Esophagus squamous epithelium (tissue), 5 donors: ENCODE results near the gene RNU6-9. TPM values are rescaled to one million over a fixed set of nuclear protein-coding genes. Genes with fewer than 3 reads are reported as not detected.
A peak's percentile ranks its signal among the peaks of the same experiment; 100 is the strongest.

Source experiments
- DNase-seq: peaks from one replicate; lab custom pipeline; 2025; lab: John Stamatoyannopoulos, UW
- H3K27ac ChIP-seq, 4 donors: fragments of 200-600 bp; sonication (generic); one replicate each; pipeline ENCODE4 v1.5.1; 2016 to 2019; ENCODE audit warnings: mild to moderate bottlenecking in 1 of 4
- H3K27me3 ChIP-seq, 4 donors: fragments of 200-600 bp; sonication (generic); 1 replicate in 3 of 4; 2 replicates in 1 of 4; pipeline versions ENCODE4 v1.5.1 to v1.6.0; 2017 to 2021; ENCODE audit warnings: antibody characterized with exemption in 1 of 4
- H3K36me3 ChIP-seq, 3 donors: fragments of 200-600 bp; sonication (generic); one replicate each; pipeline ENCODE4 v1.5.1; 2016 to 2019
- H3K4me1 ChIP-seq, 3 donors: fragments of 200-600 bp; sonication (generic); one replicate each; pipeline ENCODE4 v1.5.1; 2017 to 2019
- H3K4me3 ChIP-seq, 4 donors: fragments of 200-600 bp; sonication (generic); 1 replicate in 3 of 4; 2 replicates in 1 of 4; pipeline ENCODE4 v1.5.1; 2016 to 2019; ENCODE audit warnings: mild to moderate bottlenecking in 2 of 4, moderate library complexity in 1 of 4
- H3K9me3 ChIP-seq, 3 donors: fragments of 200-600 bp; sonication (generic); one replicate each; pipeline ENCODE4 v1.5.1; 2016 to 2019
- CTCF ChIP-seq, 6 experiments: fragments of 450-650 bp in 4 of 6; fragments of 200-600 bp in 2 of 6; sonication (generic) in 2 of 6; IDR thresholded peaks; one replicate each; pipeline ENCODE4 v1.5.1; 2016 to 2019; ENCODE audit warnings: antibody characterized with exemption in 6 of 6, mild to moderate bottlenecking in 4 of 6, moderate library complexity in 4 of 6
- POLR2A ChIP-seq, 4 donors: fragments of 450-650 bp; IDR thresholded peaks; one replicate each; pipeline ENCODE4 v1.6.1; 2017; ENCODE audit warnings: antibody characterized with exemption in 4 of 4, mild to moderate bottlenecking in 4 of 4, moderate library complexity in 3 of 4
- WGBS, 2 donors: methylation state at CpG; one replicate each; pipeline ENCODE4 v1.1.5; 2018; 5-methylcytosine and 5-hydroxymethylcytosine counted together
- intact Hi-C: fragments of 100-400 bp; cut with DNase I; formaldehyde crosslinking; loops from one replicate; pipeline ENCODE4 v1.15.0; 2022
- total RNA-seq, 4 donors: library from RNA; depleted of rRNA; stranded (reverse); fragments of >200 nt; gene quantifications; one replicate each; pipeline ENCODE4 v1.1.0, GENCODE V29; 2016
- donor health status: DM: yes; HTN: yes; CAD: no.

The RNU6-9 gene
- total RNA-seq, 4 donors from 2014 or later = not detected

GRCh38 chr19:925526-926322 lies 32.4 kb downstream of the RNU6-9 start, which contains the start of gene ARID3A:
Gene ARID3A (plus strand): TSS chr19:926035. CDS start chr19:929529, 3,494 bp downstream.
- DNase-seq = no peak
- intact Hi-C loops = no loop called here
- Histone ChIP-seq H3K4me1 (peaks cover 21 to 65% (median 23%) of the 10 kb centered on the region in 3 donors), H3K4me3 (peak within 1 kb of the TSS; percentile 70 to 97 (median 90)), H3K9me3 (no peaks in the 10 kb centered on the region), H3K27me3 (peaks cover 0 to 9% (median 2%) of the 10 kb centered on the region in 4 donors), H3K27ac (peak within 1 kb of the TSS; percentile 90 to 96 (median 91)), H3K36me3 (peaks cover 0 to 12% (median 0%) of the 10 kb centered on the region in 3 donors)
- 0% methylated on average over 3 of the region's 97 CpGs; no CpG with 5 or more reads in 1 of the 2 donors for WGBS, 2 donors
- TF ChIP-seq CTCF (IDR thresholded peaks at IDR 0.05) (no peak), POLR2A (IDR thresholded peaks at IDR 0.05) (peak in 2 of 4 donors; percentile 37 to 61)

GRCh38 chr19:926323-926588 lies 33.0 kb downstream of the RNU6-9 start:
- DNase-seq = no peak
- TF ChIP-seq CTCF (IDR thresholded peaks at IDR 0.05) (no peak), POLR2A (IDR thresholded peaks at IDR 0.05) (no peak)
- Histone ChIP-seq H3K9me3 (no peaks in the 10 kb centered on the region), H3K4me3 (peak overlapping the region; percentile 70 to 97 (median 90)), H3K27ac (peak overlapping the region; percentile 90 to 96 (median 91)), H3K36me3 (peaks cover 0 to 17% (median 0%) of the 10 kb centered on the region in 3 donors), H3K27me3 (peaks cover 0 to 4% (median under 1%) of the 10 kb centered on the region in 4 donors), H3K4me1 (peaks cover 20 to 59% (median 23%) of the 10 kb centered on the region in 3 donors)
- WGBS, 2 donors = 1% methylated on average over 17 to 18 of the region's 21 CpGs
- intact Hi-C loops = no loop called here

- Histone ChIP-seq H3K27me3 (no peaks in the 10 kb centered on the region), H3K36me3 (peaks cover 0 to 17% (median 0%) of the 10 kb centered on the region in 3 donors), H3K27ac (peak overlapping the region; percentile 90 to 96 (median 91)), H3K9me3 (no peaks in the 10 kb centered on the region), H3K4me3 (peak overlapping the region; percentile 70 to 97 (median 90)), H3K4me1 (peaks cover 20 to 54% (median 23%) of the 10 kb centered on the region in 3 donors)
- intact Hi-C loops = no loop called here
- TF ChIP-seq CTCF (IDR thresholded peaks at IDR 0.05) = no peak
- TF ChIP-seq POLR2A (IDR thresholded peaks at IDR 0.05) = no peak
- 0% methylated on average over 3 to 19 of the region's 52 CpGs for whole genome bisulfite sequencing, 2 donors
- DNase-seq = no peak
These were observed 33.5 kb downstream of the RNU6-9 start for GRCh38 chr19:926589-927350.

GRCh38 chr19:927351-927779 lies 34.1 kb downstream of the RNU6-9 start:
- TF ChIP-seq POLR2A (IDR thresholded peaks at IDR 0.05) = no peak
- TF ChIP-seq CTCF (IDR thresholded peaks at IDR 0.05) = no peak
- Histone ChIP-seq H3K9me3 (no peaks in the 10 kb centered on the region), H3K27me3 (no peaks in the 10 kb centered on the region), H3K4me1 (peaks cover 21 to 55% (median 24%) of the 10 kb centered on the region in 3 donors), H3K4me3 (peak overlapping the region; percentile 70 to 97 (median 90)), H3K36me3 (peaks cover 0 to 18% (median 0%) of the 10 kb centered on the region in 3 donors), H3K27ac (peak overlapping the region; percentile 90 to 96 (median 91))
- intact Hi-C loops = no loop called here
- WGBS, 2 donors = no CpG with 5 or more reads among the region's 15 CpGs
- DNase-seq = no peak
